ENCODE measurements around the gene TESPA1. TPM values are rescaled to one million over a fixed set of nuclear protein-coding genes. Genes with fewer than 3 reads are reported as not detected.
"Not testable (repeated sequence)": the region's sequence is repeated elsewhere in the genome, so short reads cannot be mapped to it uniquely, and the experiment has no call there.

Gene TESPA1
- total RNA-seq, 2 experiments from 2014 or later, result 80.5 to 81.2 TPM

DNA sequence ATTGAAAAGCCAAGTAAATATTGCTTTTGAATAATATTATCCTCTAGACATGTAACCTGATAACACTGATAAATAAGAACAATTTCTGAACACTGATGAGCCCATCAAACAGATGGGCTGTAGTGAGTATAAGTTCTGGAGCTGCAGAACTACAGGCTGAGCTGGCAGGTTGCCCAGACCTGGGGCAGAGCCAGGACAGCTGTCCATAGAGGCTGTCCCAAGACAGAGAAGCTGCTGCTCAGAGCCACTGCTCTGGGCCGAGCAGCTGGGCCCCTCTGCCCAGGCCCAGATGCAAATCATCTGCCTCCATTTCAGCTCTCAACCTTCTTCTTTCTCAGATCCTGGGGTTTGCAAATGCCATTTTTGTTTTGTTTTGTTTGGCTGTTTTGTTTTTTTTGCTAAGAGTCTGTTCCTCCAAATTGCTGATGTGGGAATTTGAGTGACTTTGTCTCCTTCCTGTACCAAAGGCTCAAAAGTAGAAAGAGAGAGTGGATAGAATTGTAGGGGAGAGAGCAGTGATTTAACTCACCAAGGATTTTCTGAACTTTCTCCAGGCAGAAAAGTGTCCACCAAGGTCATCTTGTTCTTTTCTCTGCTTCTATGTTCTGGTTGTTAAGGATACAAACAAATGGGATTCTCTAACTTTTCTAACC lies 4.0 kb upstream of the TESPA1 start:
- POLR2A ChIA-PET, result interaction anchor here (0.8 kb wide), 1 partner anchor 87 kb away, joined by 8 read pairs; no protein-coding TSS in a partner anchor
- CTCF ChIA-PET, result interaction anchor here (0.7 kb wide), 1 partner anchor 76 kb away, joined by 3 read pairs; no protein-coding TSS in a partner anchor

DNA sequence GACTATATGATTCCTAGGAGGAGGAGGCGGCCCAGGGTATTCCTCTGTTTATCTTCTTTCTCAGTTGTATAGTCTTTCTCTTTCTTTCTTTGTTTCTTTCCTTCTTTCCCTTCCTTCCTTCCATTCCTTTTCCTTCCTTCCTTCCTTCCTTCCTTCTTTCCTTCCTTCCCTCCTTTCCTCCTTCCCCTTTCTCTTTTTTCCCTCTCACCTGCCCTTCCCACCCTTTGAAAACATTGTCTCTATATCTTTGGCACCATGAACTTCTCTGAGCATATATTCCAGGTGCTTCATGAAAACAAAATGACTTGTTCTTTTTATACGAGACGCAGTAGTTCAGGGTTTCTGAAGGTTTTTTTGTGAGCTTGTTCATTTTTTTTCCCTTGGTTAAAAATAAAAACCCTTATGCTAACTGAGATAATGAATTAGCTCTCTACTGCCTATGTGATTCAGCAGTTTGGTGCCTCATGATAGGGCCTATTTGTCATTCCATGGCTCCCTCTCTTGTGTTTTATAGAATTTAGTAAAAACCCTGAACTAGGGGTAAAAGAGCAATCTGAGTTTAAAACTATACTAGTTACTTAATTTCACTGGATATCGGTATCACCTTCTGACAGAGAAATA lies 3.2 kb upstream of the TESPA1 start:
- POLR2A ChIA-PET, result interaction anchor here (0.6 to 0.8 kb wide), 2 partner anchors 10 to 88 kb away, joined by 3 to 8 read pairs; no protein-coding TSS in a partner anchor
- CTCF ChIA-PET, result interaction anchor here (0.7 kb wide), 1 partner anchor 77 kb away, joined by 3 read pairs; no protein-coding TSS in a partner anchor

DNA sequence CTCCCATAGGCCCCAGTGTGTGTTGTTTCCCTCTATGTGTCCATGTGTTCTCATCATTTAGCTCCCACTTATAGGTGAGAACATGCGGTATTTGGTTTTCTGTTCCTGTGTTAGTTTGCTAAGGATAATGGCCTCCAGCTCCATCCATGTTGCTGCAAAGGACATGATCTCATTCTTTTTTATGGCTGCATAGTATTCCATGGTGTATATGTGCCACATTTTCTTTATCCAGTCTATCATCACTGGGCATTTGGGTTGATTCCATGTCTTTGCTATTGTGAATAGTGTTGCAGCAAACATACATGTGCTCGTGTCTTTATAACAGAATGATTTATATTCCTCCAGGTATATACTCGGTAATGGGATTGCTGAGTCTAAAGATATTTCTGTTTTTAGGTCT lies 2.2 kb upstream of the TESPA1 start:
- CTCF ChIA-PET, result interaction anchor here (4.9 kb wide), 1 partner anchor 86 kb away, joined by 23 read pairs; no protein-coding TSS in a partner anchor
- POLR2A ChIA-PET, result not testable (repeated sequence)

DNA sequence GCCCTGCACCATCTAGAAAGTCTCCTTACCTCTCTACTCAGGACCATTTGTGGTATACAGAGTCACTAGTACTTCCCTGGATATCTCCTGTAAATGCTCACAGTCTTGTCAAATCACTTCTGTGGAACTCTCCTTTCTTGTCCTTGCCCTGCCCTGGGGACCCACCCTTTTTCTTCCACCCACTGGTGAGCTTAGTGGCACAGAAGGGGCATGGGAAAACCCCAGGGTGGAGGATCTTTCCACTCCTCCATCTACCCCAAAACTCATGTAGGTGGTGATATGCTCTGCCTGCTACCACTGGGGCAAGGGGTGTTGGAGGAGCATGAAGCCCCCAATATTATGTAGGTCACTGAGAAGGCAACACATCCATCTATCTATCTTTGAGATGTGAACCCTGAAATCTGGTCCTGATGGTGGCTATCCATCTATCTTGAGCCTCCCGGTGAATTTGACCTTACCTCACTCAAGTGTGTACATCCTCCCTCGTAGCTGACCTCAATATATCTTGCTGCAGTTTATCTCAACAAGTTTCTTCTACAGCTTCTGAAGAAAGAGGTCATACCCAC lies 943 bp downstream of the TESPA1 start:
- CTCF ChIA-PET, result interaction anchor here (2.2 to 4.9 kb wide), 2 partner anchors 9 to 89 kb away, joined by 15 to 23 read pairs; no protein-coding TSS in a partner anchor
- POLR2A ChIA-PET, result no interaction called here

DNA sequence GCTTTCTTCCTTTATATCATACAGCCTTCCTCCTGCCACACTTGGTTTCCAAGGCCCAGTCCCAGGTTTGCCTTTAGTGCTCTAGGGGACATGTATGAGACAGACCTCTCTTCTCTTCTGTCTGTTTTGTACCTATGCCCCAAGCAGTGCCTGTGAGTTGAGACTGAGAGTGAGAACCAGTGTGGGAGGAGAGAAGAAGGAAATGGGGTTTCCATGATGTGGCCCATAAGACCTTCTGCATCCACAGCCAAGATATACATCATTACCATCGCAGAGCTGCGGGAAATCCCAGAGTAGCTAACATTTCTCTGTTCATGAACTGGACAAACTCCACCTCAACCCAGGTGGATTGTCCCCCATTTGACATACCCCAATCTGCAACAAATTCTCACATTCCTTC lies 2.8 kb downstream of the TESPA1 start:
- ChIA-PET CTCF (interaction anchor here (1.0 to 2.2 kb wide), 2 partner anchors 11 to 20 kb away, joined by 3 to 15 read pairs; no protein-coding TSS in a partner anchor), POLR2A (no interaction called here)

DNA sequence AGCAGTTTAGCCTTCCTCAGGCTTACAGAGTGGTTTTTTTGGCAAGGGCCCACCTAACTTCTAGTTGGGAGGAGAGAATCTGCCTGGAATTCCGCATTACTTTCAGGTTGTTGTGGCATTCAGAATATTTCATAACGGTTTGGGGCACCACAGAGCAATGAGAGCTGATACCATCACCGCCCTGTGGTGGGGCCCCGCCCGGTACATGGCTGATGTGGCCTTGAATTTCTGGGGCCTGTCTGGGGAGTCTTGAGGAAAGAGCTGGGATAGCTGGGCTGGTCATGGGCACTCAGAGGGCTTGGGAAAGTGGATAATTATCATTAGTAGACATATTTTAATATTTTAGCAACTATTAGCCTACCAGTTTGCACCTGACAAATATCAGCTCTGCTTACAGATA lies 4.2 kb downstream of the TESPA1 start:
- CTCF ChIA-PET, result interaction anchor here (0.9 to 1.5 kb wide), 2 partner anchors 9 to 12 kb away, joined by 3 read pairs; no protein-coding TSS in a partner anchor
- POLR2A ChIA-PET, result no interaction called here

DNA sequence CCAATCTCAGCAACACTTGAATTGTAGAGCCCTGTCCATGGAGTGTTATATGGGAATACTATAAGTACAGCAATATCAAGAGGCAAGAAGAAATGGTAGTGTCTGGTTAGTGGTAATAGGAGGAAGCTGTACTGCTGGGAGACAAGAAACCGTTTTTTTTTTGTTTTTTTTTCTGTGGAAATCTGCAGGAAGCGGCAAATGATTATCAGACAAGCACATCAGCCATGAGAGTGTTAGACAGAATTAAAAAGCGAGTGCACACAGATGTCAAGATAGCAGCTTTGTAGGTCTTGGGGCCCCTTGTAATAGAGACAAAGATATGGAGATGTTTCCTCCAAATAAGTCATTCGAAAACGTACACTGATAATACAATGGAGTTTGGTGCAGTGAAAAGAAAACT lies 6.7 kb downstream of the TESPA1 start:
- POLR2A ChIA-PET, result interaction anchor here (0.6 kb wide), 1 partner anchor 10 kb away, joined by 3 read pairs; no protein-coding TSS in a partner anchor
- CTCF ChIA-PET, result interaction anchor here (1.2 to 1.8 kb wide), 2 partner anchors 11 to 21 kb away, joined by 3 to 6 read pairs; no protein-coding TSS in a partner anchor

DNA sequence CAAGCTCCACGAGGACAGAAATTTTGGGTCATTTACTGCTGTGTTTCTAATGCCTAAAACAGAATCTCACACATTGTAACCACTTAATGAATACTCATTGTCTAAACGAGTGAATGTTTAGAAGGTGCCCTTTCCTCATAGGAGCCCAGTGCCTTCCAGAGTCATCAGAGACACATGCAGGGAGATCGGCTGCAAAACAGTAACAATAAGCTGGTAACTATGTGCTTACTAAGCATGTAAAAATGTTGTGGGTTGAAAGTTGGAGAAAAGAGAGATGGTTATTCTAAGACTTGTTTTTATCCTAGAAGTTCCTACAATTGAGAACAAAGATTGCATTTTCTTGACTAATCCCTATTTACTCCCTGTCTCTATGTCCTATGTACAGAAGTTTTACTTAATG lies 7.4 kb downstream of the TESPA1 start:
- ChIA-PET POLR2A (interaction anchor here (0.6 kb wide), 1 partner anchor 10 kb away, joined by 3 read pairs; no protein-coding TSS in a partner anchor), CTCF (no interaction called here)

DNA sequence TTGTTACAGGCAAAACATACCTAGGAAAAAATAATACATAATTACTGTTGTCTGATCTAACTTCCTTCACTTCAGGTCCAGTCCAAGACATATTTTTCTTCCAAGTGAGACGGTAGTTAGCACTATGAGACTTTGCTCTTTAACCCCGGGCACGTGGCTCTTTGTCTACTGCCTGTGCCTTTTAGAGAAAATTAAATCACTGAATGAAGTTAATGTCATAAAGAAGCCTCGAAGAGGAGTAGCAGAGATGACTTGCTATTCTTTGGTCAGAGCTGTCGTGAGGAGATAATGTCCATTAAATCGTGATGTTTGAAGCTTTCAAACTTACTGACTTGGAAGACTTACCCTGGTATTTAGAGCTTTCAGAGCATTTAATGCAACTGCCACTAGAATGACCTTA lies 8.7 kb downstream of the TESPA1 start:
- ChIA-PET POLR2A (no interaction called here), CTCF (interaction anchor here (1.8 kb wide), 1 partner anchor 17 kb away, joined by 4 read pairs; no protein-coding TSS in a partner anchor)

DNA sequence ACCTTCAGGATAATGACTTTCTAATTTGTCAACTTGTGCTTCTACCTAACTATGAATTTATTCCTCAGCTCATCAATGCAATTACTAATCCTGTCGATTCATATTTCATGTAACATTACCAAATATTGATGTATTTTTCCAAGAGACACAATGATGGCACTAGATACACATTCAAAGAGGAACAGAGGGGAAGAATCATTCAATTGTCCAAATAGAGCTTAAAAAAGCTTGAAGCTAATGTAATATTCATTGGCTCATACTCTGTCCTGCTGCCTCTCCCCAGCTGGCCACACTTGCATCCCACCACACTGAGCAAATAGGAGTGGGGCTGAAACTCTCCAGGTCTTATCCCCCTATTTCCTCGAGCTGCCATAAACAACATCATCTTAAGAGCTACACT lies 9.3 kb downstream of the TESPA1 start:
- ChIA-PET CTCF (interaction anchor here (0.6 to 1.8 kb wide), 2 partner anchors 17 to 1403 kb away, joined by 3 to 4 read pairs; no protein-coding TSS in a partner anchor), POLR2A (no interaction called here)

DNA sequence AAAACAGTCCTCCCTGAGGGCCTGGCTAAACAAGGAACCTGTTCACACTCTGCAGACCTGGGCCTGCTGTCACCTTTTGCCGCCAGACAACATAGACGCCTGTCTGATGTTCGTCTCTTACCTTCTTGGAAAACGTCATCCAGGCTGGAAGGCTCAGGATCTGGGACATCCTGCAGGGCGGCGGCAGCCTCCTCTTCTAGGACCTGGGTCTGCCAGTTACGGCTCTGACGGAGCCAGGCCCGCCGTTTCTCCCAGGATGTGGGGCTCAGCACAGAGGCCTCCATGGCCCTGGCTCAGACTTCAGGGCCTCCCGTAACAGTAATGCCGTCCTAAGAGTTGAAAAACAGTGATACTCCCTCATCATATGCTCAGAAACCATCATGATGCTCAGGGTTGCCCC lies 10.3 kb downstream of the TESPA1 start:
- CTCF ChIA-PET, result interaction anchor here (0.9 to 1.2 kb wide), 2 partner anchors 9 to 19 kb away, joined by 3 to 4 read pairs; no protein-coding TSS in a partner anchor
- POLR2A ChIA-PET, result no interaction called here

DNA sequence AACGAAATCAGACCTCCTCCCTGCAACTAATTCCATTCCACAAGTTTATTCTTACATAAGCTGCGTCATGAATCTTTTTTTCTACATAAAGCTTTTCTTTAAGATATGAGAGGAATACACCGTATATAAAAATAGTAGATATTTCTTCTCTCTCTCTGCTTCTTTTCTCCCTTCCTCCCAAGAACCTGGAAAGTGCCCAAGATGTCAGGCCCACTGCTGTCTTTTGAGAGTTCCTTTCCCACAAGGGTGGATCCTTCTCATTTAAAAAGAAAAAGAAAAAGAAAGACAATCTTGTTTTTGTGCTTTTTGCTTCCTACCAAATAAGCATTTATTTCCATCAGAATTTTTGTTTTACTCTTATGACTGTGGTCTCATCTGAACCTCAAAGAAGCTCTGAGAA lies 11.0 kb downstream of the TESPA1 start:
- ChIA-PET POLR2A (no interaction called here), CTCF (interaction anchor here (0.9 to 1.6 kb wide), 4 partner anchors 9 to 99 kb away, joined by 3 to 4 read pairs (median 4); no protein-coding TSS in a partner anchor)

DNA sequence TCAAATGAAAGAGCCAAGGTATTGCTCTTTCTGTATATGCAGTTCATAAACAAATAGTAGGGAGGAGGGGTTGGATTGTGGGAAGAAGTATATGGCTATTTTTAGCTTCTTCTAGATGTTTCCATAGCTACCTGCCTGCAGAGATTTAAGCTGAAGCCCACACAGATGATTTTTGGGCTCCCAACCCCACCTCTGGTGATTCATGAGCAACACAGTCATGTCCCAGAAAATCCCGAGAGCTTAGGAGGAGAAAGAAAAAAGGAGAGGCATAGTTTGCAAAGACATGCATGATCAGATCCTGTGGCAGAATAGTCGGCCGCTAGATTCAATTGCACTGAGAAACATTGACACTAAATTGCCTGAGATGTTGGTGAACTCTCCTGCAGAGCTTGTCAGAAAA lies 13.8 kb downstream of the TESPA1 start:
- CTCF ChIA-PET, result no interaction called here
- POLR2A ChIA-PET, result no interaction called here

DNA sequence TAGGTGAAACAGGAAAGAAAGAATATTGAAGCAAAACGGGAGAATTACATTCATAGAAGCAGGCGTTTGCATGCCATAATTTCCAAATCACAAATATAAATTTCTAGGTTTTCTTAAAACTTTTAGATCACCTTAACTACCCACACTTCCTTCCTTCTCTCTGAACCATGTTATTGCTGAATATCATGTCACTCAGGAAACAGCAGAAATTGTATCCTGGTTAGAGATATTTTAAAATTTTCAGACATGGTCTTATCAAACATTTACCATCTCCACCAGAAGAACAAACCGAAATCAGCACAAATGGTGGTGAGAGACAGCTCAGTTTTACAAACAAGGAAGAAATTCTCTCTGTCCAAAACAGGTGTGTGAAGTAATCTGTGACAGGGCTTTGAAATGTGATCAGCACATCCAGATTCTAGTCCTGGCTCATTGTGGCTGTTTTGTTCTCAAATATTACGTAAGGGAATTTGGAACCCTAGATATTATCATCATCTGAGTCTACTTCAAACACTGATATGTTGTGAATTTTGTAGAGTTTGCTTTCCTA lies 16.3 kb downstream of the TESPA1 start:
- POLR2A ChIA-PET, result no interaction called here
- CTCF ChIA-PET, result interaction anchor here (1.0 kb wide), 1 partner anchor 220 kb away, joined by 3 read pairs; no protein-coding TSS in a partner anchor

DNA sequence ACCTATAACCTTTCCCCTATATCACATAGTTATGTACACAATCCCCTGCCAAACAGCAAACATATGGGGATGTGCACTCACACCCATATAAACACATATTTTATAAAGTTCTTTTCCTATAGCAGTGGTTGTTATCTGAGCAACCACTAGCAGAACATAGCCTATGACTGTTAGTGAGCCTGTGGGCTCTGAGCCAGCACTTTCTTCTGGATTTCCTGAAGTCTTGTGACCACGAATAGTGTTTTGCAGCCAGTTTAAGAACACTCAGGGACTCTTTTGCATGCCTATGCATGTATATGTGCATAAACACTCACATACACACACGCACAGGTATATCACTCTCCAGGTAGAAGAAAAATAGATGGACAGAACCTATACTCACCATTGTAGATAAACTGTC lies 17.1 kb downstream of the TESPA1 start:
- ChIA-PET POLR2A (no interaction called here), CTCF (interaction anchor here (1.7 kb wide), 1 partner anchor 11 kb away, joined by 6 read pairs; no protein-coding TSS in a partner anchor)

DNA sequence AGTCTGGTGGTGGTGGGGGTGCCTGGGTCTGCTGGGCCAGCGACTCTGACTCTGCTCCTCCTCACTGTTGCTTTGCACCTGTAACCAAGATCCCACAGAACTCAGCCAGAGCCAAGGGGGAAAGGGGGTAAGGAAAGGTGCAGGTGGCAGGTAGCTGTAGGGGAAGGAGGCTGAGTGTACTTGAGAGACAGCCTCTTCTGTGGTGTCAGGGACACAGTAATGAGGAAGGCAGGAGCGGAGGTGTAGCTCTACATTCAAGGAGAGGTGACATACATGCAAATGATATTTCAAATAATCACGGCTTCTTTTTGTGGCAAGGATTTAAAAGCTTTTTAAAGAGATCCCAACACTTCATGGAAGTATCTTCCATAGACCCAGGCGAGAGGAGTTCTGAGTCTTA lies 23.4 kb downstream of the TESPA1 start:
- ChIA-PET POLR2A (no interaction called here), CTCF (interaction anchor here (0.7 kb wide), 1 partner anchor 21 kb away, joined by 3 read pairs; no protein-coding TSS in a partner anchor)

DNA sequence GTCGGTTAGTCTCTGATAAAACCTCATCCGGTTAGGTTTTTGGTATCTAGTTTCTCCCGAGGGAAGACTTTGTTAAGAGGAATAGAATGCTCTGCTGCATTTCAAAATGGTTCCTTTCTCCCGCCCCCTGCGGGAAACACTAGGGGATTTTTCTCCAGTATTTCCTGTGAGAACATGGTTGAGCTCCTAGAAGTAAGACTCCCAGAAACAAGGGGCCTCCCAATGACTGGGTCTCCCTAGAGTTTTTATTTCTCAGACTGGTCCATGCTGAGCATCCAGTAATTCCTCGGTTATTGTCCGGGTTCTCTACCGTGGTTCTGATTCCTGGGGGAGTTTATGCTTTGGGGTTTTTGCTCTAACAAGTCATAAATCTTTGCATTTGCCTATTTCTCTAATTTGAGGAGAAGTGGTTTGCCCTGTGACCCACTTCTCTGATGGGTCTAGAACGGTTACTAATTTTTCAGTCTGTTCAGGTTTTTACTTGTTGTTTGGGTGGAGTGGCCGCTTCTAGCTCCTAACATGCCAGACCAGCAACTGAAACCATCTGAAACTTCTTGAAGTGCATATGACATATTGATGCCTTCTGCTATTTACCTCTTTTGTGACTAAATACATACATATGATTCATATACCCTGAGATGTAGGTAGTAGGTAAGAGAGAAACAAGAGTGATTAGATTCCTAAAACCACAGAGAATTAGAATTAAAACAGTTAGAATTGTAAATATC lies 25.1 kb downstream of the TESPA1 start:
- CTCF ChIA-PET, result interaction anchor here (1.3 to 1.7 kb wide), 2 partner anchors 93 to 210 kb away, joined by 4 to 11 read pairs; no protein-coding TSS in a partner anchor
- POLR2A ChIA-PET, result no interaction called here

DNA sequence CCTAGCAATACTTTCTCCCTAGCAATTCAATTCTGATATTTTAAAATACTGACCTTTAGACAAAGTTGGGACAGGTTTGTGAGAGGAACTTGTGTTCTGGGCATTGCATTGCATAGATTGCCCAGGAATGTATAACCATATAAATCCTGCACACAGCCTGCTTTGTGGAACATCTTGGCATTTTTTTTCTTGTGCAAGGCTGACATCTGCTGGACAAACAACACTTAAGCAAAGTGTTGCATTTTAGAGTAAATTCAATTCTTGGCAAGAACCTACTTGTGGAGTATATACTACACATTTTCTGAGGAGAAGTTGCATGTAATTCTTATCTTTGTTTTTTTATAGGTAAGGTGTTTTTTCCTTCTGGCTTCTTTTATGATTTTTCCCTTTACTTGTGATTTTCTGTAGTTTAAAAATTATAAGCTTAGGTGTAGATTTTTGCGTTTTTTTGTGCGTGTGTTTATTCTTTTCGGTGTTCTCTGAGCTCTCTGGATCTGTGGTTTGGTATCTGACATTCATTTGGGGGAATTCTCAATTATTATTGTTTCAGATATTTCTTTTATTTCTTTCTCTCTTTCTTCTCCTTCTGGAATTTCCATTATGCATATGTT lies 26.4 kb downstream of the TESPA1 start:
- CTCF ChIA-PET, result interaction anchor here (0.9 to 2.7 kb wide), 7 partner anchors 35 to 256 kb away, joined by 3 to 16 read pairs (median 6); partner anchors contain the start of gene MUCL1
- POLR2A ChIA-PET, result interaction anchor here (0.6 kb wide), 1 partner anchor 105 kb away, joined by 3 read pairs; no protein-coding TSS in a partner anchor

Measured in activated CD8-positive, alpha-beta memory T cell treated with anti-CD3 and anti-CD28 coated beads for 36 hours (primary cell).